Measurements from ENCODE around the gene IVNS1ABP.
"Not testable (repeated sequence)": the region's sequence is repeated elsewhere in the genome, so short reads cannot be mapped to it uniquely, and the experiment has no call there.

The IVNS1ABP gene

DNA sequence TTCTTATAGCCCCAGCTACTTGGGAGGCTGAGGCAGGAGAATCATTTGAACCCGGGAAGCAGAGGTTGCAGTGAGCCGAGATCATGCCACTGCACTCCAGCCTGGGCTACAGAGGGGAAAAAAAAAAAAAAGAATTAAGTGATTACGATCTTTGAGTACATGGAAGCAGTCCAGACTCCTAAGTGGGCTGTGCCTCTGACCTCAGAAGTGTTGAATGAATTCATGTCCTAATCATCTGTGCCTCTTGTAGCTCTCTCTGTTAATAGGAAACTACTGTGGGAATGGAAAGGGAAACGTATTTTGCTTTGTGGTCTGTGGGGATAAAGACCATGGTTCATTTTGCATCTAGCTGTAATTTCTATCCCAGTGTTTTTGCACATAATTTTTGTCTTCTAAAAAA is 8.4 kb upstream of the IVNS1ABP start:
- DNase-seq, result no peak

GRCh38 chr1:185324118-185324517 is 7.1 kb upstream of the IVNS1ABP start:
- no peak for DNase-seq

- DNase-seq, result no peak
These were observed 5.6 kb upstream of the IVNS1ABP start for GRCh38 chr1:185322636-185323035.

DNA sequence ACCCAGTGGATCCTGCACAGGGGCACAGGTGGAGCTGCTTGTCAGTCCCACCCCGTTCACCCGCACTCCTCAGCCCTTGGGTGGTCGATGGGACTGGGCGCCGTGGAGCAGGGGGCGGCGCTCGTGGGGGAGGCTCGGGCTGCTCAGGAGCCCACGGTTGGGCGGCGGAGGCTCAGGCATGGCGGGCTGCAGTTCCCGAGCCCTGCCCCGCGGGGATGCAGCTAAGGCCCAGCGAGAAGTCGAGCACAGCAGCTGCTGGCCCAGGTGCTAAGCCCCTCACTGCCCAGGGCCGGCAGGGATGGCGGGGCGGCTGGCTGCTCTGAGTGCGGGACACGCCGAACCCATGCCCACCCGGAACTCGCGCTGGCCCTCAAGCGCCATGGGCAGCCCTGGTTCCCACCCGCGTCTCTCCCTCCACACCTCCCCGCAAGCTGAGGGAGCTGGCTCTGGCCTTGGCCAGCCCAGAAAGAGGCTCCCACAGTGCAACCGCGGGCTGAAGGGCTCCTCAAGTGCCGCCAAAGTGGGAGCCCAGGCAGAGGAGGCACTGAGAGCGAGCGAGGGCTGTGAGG is 4.7 kb upstream of the IVNS1ABP start:
- DNase-seq, result not testable (repeated sequence)

GRCh38 chr1:185321104-185321503 is 4.1 kb upstream of the IVNS1ABP start:
- DNase-seq, result not testable (repeated sequence)

DNA sequence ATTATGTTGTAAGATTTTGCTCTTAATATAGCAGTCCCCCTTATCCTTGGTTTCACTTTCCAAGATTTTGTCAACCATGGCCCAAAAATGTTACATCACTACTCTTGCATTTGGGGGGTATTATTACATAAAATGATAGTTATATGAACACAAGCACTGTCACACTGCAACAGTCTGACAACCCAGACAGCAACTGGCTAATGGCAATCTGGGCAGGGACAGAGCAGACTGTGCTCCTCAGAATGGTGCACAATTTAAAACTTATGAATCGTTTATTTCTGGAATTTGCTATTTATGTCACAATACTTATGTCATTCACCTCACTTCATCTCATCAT is 2.1 kb upstream of the IVNS1ABP start:
- DNase-seq, result no peak

DNA sequence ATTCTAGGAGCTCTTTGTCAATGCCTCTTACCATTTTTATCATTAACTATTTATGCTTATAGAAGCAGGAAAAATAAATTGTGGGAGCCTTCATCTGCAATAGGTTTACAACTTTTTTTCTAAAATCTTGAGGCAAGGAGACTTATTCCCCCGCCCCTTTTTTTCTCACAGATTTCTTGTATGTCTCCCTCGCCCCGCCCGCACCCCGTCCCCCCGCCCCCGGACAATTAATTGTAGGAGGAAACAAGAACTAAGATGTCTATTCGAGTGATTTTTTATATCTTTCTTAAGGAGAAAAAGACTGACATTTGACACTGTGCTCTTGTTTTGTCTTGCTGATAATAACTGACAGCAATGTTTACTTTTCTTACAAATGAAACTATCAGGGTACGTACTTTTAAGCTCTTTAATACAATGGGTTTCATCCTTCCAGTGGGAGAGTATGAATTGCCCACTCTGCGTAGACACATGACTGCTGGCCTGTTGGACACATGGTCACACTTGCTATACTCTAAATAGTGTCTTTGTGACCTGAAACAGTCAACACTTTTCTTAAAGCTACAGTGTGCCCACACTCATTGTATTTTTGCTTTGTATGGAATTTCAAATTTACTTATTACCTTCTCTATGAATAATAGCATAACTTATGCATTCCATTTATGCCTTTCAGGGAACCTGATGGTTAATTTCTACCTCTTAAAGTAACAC is 1.5 kb upstream of the IVNS1ABP start:
- DNase-seq, result no peak

GRCh38 chr1:185317886-185318310 is 855 bp upstream of the IVNS1ABP start:
- DNase-seq, result no peak

DNA sequence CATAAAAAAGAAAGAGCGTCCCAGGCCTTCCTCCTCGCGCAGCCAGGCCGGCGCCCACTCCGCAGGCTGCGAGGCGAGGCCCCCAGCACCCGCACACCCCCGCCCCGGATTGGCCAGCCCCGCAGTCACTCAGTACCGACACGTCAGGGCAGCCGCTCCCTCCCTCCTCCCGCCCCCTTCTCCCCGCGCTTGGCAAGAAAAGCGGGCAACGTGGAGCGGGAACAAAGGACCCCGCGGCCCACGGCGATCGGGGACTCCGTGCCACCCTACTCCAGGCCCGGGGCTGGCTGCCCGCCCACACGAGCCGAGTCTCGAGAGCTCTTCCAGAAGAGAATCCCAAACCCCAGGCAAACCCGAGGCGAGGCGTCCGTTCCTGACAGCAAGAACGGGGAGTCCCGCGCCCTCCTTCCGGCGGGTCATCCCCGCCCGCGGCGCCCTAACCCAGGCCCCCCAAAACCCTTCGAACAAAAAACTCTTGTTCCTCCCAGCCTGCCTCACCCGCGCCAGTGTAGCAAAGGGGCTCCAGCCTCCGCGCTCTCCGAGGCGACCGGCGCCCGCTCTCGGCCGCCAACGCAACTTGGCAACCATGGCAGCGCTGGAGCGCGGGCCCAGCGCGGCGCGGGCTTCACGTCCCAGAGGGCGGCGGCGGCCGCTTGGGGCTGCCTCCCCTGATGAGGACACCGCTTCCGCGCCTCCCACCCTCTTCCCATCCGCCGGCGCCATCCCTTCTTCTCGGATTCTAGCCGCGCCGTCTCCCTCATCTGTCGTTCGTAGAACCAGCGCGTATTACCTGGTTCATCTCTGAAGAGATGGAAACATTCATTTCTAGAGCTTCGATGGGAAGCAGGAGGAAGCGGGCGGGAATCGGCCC is 645 bp downstream of the IVNS1ABP start:
- peak; percentile 67 for DNase-seq

DNA sequence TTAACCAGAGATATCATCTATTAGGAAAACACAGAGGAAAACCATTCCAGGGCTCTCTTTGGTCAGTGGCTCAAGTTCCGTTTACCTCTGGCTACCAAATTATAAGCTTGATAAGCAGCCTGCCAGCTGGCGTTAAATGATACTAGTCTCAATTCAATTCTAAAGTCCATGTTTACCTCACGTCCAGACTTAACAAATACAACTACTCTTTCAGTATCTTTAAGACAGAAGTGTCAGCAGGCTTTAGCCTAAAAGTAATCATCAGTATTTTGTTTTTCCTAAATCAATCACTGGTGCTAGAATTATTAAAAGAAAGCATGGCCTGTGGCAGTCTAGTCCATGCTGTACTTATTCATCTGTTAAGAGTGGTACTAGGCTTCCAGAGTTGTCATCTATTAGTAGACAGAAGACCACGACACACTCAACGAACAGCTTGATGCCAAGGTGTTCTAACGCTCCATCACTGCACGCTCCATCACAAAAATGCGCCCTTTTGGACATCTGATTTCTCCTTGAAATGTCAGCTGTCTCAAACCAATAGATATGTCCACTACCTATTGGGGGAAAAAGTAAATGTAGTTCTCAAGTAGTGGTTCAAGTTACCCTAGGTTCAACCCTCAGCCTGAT is 1.5 kb downstream of the IVNS1ABP start:
- peak; percentile 57 for DNase-seq

DNA sequence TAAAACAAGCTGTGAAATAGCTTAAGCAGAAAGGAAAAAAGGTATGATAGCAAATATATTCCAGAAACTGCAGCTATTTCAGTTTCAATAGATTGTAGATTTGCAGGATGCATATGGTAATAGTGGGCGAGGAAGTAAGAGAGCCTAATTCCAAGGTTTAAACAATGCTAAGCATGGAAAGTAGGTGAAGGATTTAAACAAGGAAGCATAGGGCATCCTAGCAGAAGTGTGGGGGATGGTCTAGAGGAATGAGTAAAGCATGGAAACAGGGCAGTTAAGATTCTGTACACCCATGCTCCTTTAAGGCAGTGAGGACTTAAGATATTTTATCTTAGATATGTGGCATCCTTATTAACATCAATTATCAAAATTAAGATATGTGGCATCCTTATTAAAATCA is 2.6 kb downstream of the IVNS1ABP start:
- no peak for DNase-seq

GRCh38 chr1:185312361-185313138 is 4.5 kb downstream of the IVNS1ABP start:
- DNase-seq, result no peak

- DNase-seq, result no peak
These were observed 5.3 kb downstream of the IVNS1ABP start for GRCh38 chr1:185311589-185312225.

- no peak for DNase-seq
These were observed 7.5 kb downstream of the IVNS1ABP start for GRCh38 chr1:185309566-185309965.

DNA sequence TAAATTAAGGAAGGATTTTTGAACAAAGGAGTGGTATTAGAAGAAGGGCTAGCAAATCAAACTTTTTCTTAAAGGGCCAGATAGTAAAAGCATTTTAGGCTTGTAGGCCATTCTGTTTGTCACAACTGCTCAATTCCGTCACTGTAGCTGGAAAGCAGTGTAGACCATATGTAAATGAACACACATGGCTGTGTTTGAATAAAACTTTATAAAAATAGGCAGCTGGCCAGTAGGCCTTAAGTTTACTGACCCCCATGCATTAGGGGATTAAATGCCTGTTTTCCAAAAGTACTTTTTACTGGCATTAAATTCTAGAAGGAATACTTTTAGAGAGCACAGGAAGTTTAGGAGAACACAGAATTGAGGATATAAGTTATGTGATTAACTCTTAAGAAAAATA is 8.9 kb downstream of the IVNS1ABP start:
- DNase-seq, result no peak

GRCh38 chr1:185305419-185305818 is 11.6 kb downstream of the IVNS1ABP start:
- DNase-seq, result no peak

DNA sequence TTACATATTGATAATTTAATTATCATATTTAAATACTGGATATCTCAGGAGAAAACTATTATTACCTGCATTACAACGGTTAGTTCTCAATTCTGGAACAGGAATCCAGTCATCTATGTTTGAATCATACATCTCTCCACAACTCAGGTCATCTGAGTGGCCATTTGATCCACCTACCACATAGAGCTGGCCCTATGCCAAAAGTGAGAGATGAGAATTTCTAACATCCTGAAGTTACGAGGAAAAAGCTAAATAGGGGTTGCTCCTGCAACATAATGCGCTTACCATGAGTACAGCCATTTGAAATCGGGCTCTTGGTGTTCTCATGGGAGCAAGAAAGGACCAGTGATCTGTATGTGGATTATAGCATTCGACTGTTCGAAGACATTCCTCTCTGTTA is 16.9 kb downstream of the IVNS1ABP start:
- DNase-seq, result no peak

DNA sequence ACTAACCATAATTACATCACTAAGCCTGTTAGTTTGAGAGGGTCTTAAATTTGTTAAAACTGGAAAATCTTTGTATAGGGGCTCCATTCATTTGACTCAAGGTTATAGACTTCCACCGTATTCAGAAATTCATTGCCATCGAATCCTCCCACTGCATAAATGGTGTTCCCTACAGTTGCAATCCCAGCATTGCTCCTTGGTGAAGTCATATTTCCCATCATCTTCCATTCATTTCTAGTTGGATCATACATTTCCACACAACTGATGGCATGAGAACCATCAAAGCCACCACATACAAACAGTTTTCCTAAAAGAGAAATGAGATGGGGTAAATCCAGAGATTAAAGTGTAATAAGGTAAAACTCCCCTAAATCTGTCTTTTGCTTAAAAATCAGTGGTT is 19.1 kb downstream of the IVNS1ABP start:
- DNase-seq, result no peak

DNA sequence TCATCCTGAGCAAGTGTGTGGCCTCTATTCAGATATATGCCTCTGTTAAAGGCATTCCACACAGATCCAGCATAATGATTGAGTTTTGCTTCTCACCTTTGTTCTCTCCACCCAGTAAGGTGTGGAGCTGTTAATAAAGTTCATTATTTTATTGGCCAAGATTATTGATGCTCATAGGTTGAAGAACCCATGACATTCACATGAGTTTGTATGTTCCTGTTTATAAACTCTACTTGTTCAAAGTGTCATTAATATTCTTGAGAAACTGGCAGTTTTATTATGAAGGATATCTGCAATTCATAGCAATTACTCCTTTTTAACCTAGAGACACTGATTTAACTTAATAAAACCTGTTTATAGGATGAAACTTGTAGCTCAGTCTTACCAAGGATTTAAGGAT is 22.0 kb downstream of the IVNS1ABP start:
- no peak for DNase-seq

GRCh38 chr1:185293967-185294542 is 23.0 kb downstream of the IVNS1ABP start:
- no peak for DNase-seq

GRCh38 chr1:185292237-185292636 is 24.8 kb downstream of the IVNS1ABP start:
- DNase-seq, result no peak

GRCh38 chr1:185291652-185292051 is 25.4 kb downstream of the IVNS1ABP start:
- DNase-seq, result no peak

Measured in NCI-H1694 treated with DMSO at 0.1 percent for 48 hours (cell line).